GM12873 (cell line): ENCODE results near the gene WWOX.

Experiments
- CTCF ChIP-seq: IDR thresholded peaks from 2 replicates; pipeline ENCODE4 v1.5.1; 2012; ENCODE audit warnings: low read depth, mild to moderate bottlenecking, moderate library complexity, low read length, control low read depth; ENCODE audit not compliant: insufficient read depth; ENCODE audit errors: missing control alignments

The WWOX gene

GRCh38 chr16:78275420-78275819 is 176.0 kb downstream of the WWOX start:
- TF ChIP-seq CTCF = no peak

GRCh38 chr16:78277321-78278055 is 178.0 kb downstream of the WWOX start:
- TF ChIP-seq CTCF = no peak

- TF ChIP-seq CTCF = no peak
Observed at GRCh38 chr16:78278056-78278450, 178.6 kb downstream of the WWOX start.

- TF ChIP-seq CTCF = no peak
Observed at GRCh38 chr16:78281115-78281514, 181.7 kb downstream of the WWOX start.

GRCh38 chr16:78283548-78284251 is 184.2 kb downstream of the WWOX start:
- no peak for TF ChIP-seq CTCF

- no peak for TF ChIP-seq CTCF
Observed at GRCh38 chr16:78284326-78284725, 184.9 kb downstream of the WWOX start.

- no peak for TF ChIP-seq CTCF
Observed at GRCh38 chr16:78284957-78285434, 185.5 kb downstream of the WWOX start.
